HepG2 (cell line): Measurements from ENCODE around the gene PGS1. TPM values are rescaled to one million over a fixed set of nuclear protein-coding genes. Genes with fewer than 3 reads are reported as not detected.

Source experiments
- ATAC-seq: fragments of 200-7000 bp; cut with Tn5 transposase; 3 replicates; pipeline ENCODE4 v1.9.1; 2020; ENCODE audit warnings: mild to moderate bottlenecking, moderate library complexity
- BruUV-seq: library from RNA; stranded (reverse); fragments of 400-500 nt; replicated peaks from 2 replicates; lab custom pipeline; 2021; lab: Mats Ljungman, UMichigan
- CTCF ChIA-PET: fragments of 300-600 bp; formaldehyde crosslinking; extraction: SDS; loops from one replicate; lab custom pipeline; 2021; ENCODE audit warnings: low total read pairs, inconsistent platforms, low intra/inter-chr PET ratio; lab: Yijun Ruan, JAX
- POLR2A ChIA-PET: fragments of 350-600 bp; sonication (Branson Sonifier 250); formaldehyde crosslinking; loops from one replicate; lab custom pipeline; 2020; ENCODE audit warnings: antibody characterized with exemption, inconsistent platforms; lab: Yijun Ruan, JAX
- DNase-seq: peaks from one replicate; pipeline ENCODE4 v3.0.0-alpha.2; 2015; ENCODE audit warnings: low spot score
- FAIRE-seq: peaks from 3 replicates; lab custom pipeline; 2011; peaks lifted over from hg19 to GRCh38; lab: Jason Lieb, UNC
- H2AFZ ChIP-seq: one replicate; pipeline ENCODE4 v1.6.1; 2011; ENCODE audit warnings: low read length, inconsistent platforms
- H3K27ac ChIP-seq: fragments of 300-600 bp; 3 replicates; pipeline ENCODE4 v1.8.0; 2011; ENCODE audit warnings: mixed run types, mild to moderate bottlenecking, mixed read lengths, low read length, inconsistent platforms; ENCODE audit not compliant: insufficient read depth; ENCODE audit errors: extremely low read length
- H3K27me3 ChIP-seq, 2 experiments: fragments of 200-600 bp in 1 of 2; 2 replicates in 1 of 2; 3 replicates in 1 of 2; pipeline versions ENCODE4 v1.6.0 to v1.8.0; 2011; ENCODE audit warnings: low read length in 2 of 2, mild to moderate bottlenecking in 2 of 2, moderate library complexity in 2 of 2, inconsistent platforms in 1 of 2; ENCODE audit not compliant: insufficient read depth in 2 of 2, control insufficient read depth in 1 of 2
- H3K36me3 ChIP-seq, 2 experiments: fragments of 200-600 bp in 1 of 2; replicated peaks in 1 of 2; 2 replicates in 1 of 2; 3 replicates in 1 of 2; pipeline versions ENCODE4 v1.5.1 to v1.8.0; 2011; ENCODE audit warnings: low read length in 2 of 2, inconsistent platforms in 1 of 2; ENCODE audit not compliant: insufficient read depth in 2 of 2, control insufficient read depth in 1 of 2
- H3K4me1 ChIP-seq: 2 replicates; pipeline ENCODE4 v1.5.1; 2012; ENCODE audit warnings: low read length, inconsistent platforms; ENCODE audit not compliant: insufficient read depth
- H3K4me2 ChIP-seq: 2 replicates; pipeline ENCODE4 v1.6.0; 2011; ENCODE audit warnings: low read depth, low read length, inconsistent platforms
- H3K4me3 ChIP-seq, 3 experiments: fragments of 200-600 bp in 1 of 3; sonication (generic), shearing (Covaris generic) in 1 of 3; replicated peaks in 1 of 3; 2 replicates each; pipeline ENCODE4 v1.5.1; 2011 to 2016; ENCODE audit warnings: low read length in 3 of 3, inconsistent platforms in 2 of 3, low read depth in 2 of 3, mild to moderate bottlenecking in 2 of 3, control low read depth in 1 of 3, mixed read lengths in 1 of 3; ENCODE audit not compliant: insufficient read depth in 1 of 3
- H3K79me2 ChIP-seq: one replicate; pipeline ENCODE4 v1.6.1; 2011; ENCODE audit warnings: low read length, inconsistent platforms; ENCODE audit not compliant: insufficient read depth
- H3K9ac ChIP-seq: 2 replicates; pipeline ENCODE4 v1.6.0; 2011; ENCODE audit warnings: mild to moderate bottlenecking, low read depth, low read length, inconsistent platforms; ENCODE audit not compliant: insufficient read depth
- H3K9me3 ChIP-seq: 2 replicates; pipeline ENCODE4 v1.5.1; 2012; ENCODE audit warnings: mild to moderate bottlenecking, low read length
- H4K20me1 ChIP-seq: 2 replicates; pipeline ENCODE4 v1.6.0; 2011; ENCODE audit warnings: inconsistent platforms, mild to moderate bottlenecking, low read length, moderate library complexity; ENCODE audit not compliant: insufficient read depth
- ATF7 ChIP-seq, 2 experiments: fragments of 450-650 bp in 1 of 2; sonication (generic) in 1 of 2; formaldehyde crosslinking in 1 of 2; IDR thresholded peaks; 2 replicates each; pipeline versions ENCODE4 v1.4.0 to v1.6.1; 2016 to 2020; ENCODE audit warnings: antibody characterized with exemption in 1 of 2, mild to moderate bottlenecking in 1 of 2, missing genetic modification reagents in 1 of 2
- CBFB ChIP-seq: sonication (generic); formaldehyde crosslinking; IDR thresholded peaks from 2 replicates; pipeline ENCODE4 v1.4.0; 2020; ENCODE audit warnings: missing genetic modification reagents
- FOXK1 ChIP-seq: sonication (generic); formaldehyde crosslinking; IDR thresholded peaks from 2 replicates; pipeline ENCODE4 v1.4.0; 2020; ENCODE audit warnings: low read depth, missing genetic modification reagents, borderline replicate concordance
- GLI4 ChIP-seq: sonication (generic); formaldehyde crosslinking; IDR thresholded peaks from 2 replicates; pipeline ENCODE4 v1.5.1; 2020; ENCODE audit warnings: missing genetic modification reagents, mild to moderate bottlenecking, moderate library complexity, borderline replicate concordance
- HMG20B ChIP-seq: conservative IDR thresholded peaks from 2 replicates; pipeline ENCODE4 v1.6.1; 2016; ENCODE audit warnings: missing genetic modification reagents, missing compliant biosample characterization
- HOXA9 ChIP-seq: sonication (generic); formaldehyde crosslinking; IDR thresholded peaks from 2 replicates; pipeline ENCODE4 v1.8.1; 2022; ENCODE audit warnings: missing genetic modification reagents, mild to moderate bottlenecking, moderate library complexity, borderline replicate concordance
- HOXD1 ChIP-seq: sonication (generic); formaldehyde crosslinking; IDR thresholded peaks from 2 replicates; pipeline ENCODE4 v1.5.0; 2020; ENCODE audit warnings: missing genetic modification reagents
- MTA3 ChIP-seq: sonication (generic); formaldehyde crosslinking; IDR thresholded peaks from 2 replicates; pipeline ENCODE4 v1.4.0; 2020; ENCODE audit warnings: missing genetic modification reagents
- REPIN1 ChIP-seq: sonication (generic); formaldehyde crosslinking; IDR thresholded peaks from 2 replicates; pipeline ENCODE4 v1.8.0; 2022; ENCODE audit warnings: missing genetic modification reagents, low read depth, mild to moderate bottlenecking, borderline replicate concordance
- TBP ChIP-seq: sonication (generic); formaldehyde crosslinking; IDR thresholded peaks from 2 replicates; pipeline ENCODE4 v1.5.0; 2020; ENCODE audit warnings: missing genetic modification reagents
- TFAP4 ChIP-seq: sonication (generic); IDR thresholded peaks from 2 replicates; pipeline ENCODE4 v1.6.1; 2016; ENCODE audit warnings: low read depth, borderline replicate concordance
- TRAFD1 ChIP-seq: sonication (generic); formaldehyde crosslinking; IDR thresholded peaks from 2 replicates; pipeline ENCODE4 v1.5.1; 2020; ENCODE audit warnings: missing genetic modification reagents, mild to moderate bottlenecking, borderline replicate concordance
- ZFYVE20 ChIP-seq: sonication (generic); formaldehyde crosslinking; IDR thresholded peaks from 2 replicates; pipeline ENCODE4 v1.8.0; 2023; ENCODE audit warnings: low read depth, mild to moderate bottlenecking, moderate library complexity, missing genetic modification reagents, borderline replicate concordance
- ZNF124 ChIP-seq: sonication (generic); formaldehyde crosslinking; IDR thresholded peaks from 2 replicates; pipeline ENCODE4 v1.4.0; 2020; ENCODE audit warnings: missing genetic modification reagents
- ZNF331 ChIP-seq: sonication (generic); formaldehyde crosslinking; IDR thresholded peaks from 2 replicates; pipeline ENCODE4 v1.4.0; 2020; ENCODE audit warnings: missing genetic modification reagents
- ZNF652 ChIP-seq: IDR thresholded peaks from 2 replicates; pipeline ENCODE4 v1.6.1; 2016; ENCODE audit warnings: low read depth, borderline replicate concordance
- ZSCAN22 ChIP-seq: sonication (generic); formaldehyde crosslinking; IDR thresholded peaks from 2 replicates; pipeline ENCODE4 v1.4.0; 2020; ENCODE audit warnings: mild to moderate bottlenecking, missing genetic modification reagents
- WGBS: methylation state at CpG from one replicate; pipeline ENCODE4 v1.1.6; 2017; ENCODE audit warnings: low lambda C conversion rate; 5-methylcytosine and 5-hydroxymethylcytosine counted together
- in situ Hi-C: cut with HindIII; loops from 2 replicates; pipeline ENCODE4 v1.10.0; 2017; ENCODE audit warnings: low pct_unique_long_range_greater_than_20kb; ENCODE audit not compliant: extremely low pct_ligation_motif_present
- intact Hi-C: fragments of 100-400 bp; cut with micrococcal nuclease; formaldehyde crosslinking; loops from one replicate; pipeline ENCODE4 v1.10.0; 2022; ENCODE audit not compliant: unreplicated experiment
- polyA plus RNA-seq, 8 experiments: library from polyadenylated mRNA; depleted of rRNA in 3 of 8; stranded (reverse) in 7 of 8; unstranded in 1 of 8; fragments of >200 nt; fragmentation: Illumina TruSeq in 4 of 8; extraction: Trizol in 4 of 8; gene quantifications; 2 replicates each; pipeline versions ENCODE4 v1.2.1 to v1.2.3, GENCODE V29; 2011 to 2016; ENCODE audit warnings: low read depth in 4 of 8, missing spikeins in 1 of 8, mixed read lengths in 1 of 8; ENCODE audit not compliant: insufficient read depth in 1 of 8
- total RNA-seq, 5 experiments: library from RNA; depleted of rRNA; stranded (reverse); fragments of >200 nt; fragmentation: Illumina TruSeq; extraction: Trizol; gene quantifications; 2 replicates each; pipeline ENCODE4 v1.2.3, GENCODE V29; 2016; ENCODE audit warnings: low read depth in 1 of 5
- TF ChIP-seq, protein P1 (sequence below): sonication (generic); formaldehyde crosslinking; IDR thresholded peaks from 2 replicates; pipeline ENCODE4 v1.5.1; 2020; ENCODE audit warnings: missing genetic modification reagents, mild to moderate bottlenecking, borderline replicate concordance

PGS1 gene
- total and polyA plus RNA-seq, 2 of the 13 experiments (the other 11 are each of a cell fraction or from before 2014, with no cell fraction given) = 25.9 to 31.5 TPM

- Histone ChIP-seq H3K27me3 (peaks cover 9 to 52% of the 10 kb centered on the region in 2 experiments; a peak in 4 of 5 replicates), H3K27ac (no peak overlapping the region), H3K4me3 (no peak overlapping the region), H3K4me2 (no peak overlapping the region), H3K4me1 (peaks cover 48% of the 10 kb centered on the region), H4K20me1 (no peaks in the 10 kb centered on the region), H2AFZ (no peak overlapping the region), H3K36me3 (no peaks in the 10 kb centered on the region), H3K9me3 (no peaks in the 10 kb centered on the region), H3K9ac (no peak overlapping the region), H3K79me2 (no peaks in the 10 kb centered on the region)
- ChIA-PET CTCF (no interaction called here), POLR2A (interaction anchor here (1.2 to 1.5 kb wide), 2 partner anchors 8 to 10 kb away, joined by 3 read pairs; no protein-coding TSS in a partner anchor)
- intact Hi-C loops = loop anchor here (10.0 kb wide), 1 partner anchor 56 kb away; no protein-coding TSS in a partner anchor
- TF ChIP-seq HOXD1 (CRISPR knock-in tag) = no peak
- no peak for TF ChIP-seq GLI4 (CRISPR knock-in tag)
- TF ChIP-seq MTA3 (CRISPR knock-in tag) = no peak
- TF ChIP-seq, protein P1, sequence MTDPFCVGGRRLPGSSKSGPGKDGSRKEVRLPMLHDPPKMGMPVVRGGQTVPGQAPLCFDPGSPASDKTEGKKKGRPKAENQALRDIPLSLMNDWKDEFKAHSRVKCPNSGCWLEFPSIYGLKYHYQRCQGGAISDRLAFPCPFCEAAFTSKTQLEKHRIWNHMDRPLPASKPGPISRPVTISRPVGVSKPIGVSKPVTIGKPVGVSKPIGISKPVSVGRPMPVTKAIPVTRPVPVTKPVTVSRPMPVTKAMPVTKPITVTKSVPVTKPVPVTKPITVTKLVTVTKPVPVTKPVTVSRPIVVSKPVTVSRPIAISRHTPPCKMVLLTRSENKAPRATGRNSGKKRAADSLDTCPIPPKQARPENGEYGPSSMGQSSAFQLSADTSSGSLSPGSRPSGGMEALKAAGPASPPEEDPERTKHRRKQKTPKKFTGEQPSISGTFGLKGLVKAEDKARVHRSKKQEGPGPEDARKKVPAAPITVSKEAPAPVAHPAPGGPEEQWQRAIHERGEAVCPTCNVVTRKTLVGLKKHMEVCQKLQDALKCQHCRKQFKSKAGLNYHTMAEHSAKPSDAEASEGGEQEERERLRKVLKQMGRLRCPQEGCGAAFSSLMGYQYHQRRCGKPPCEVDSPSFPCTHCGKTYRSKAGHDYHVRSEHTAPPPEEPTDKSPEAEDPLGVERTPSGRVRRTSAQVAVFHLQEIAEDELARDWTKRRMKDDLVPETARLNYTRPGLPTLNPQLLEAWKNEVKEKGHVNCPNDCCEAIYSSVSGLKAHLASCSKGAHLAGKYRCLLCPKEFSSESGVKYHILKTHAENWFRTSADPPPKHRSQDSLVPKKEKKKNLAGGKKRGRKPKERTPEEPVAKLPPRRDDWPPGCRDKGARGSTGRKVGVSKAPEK (CRISPR knock-in tag) = no peak
- no peak for TF ChIP-seq REPIN1 (CRISPR knock-in tag)
- TF ChIP-seq ZNF124 (CRISPR knock-in tag) = no peak
- no peak for TF ChIP-seq ZFYVE20
- no peak for TF ChIP-seq ZSCAN22 (CRISPR knock-in tag)
- no peak for TF ChIP-seq HMG20B (CRISPR knock-in tag)
- no peak for TF ChIP-seq FOXK1
- no peak for TF ChIP-seq ZNF331 (CRISPR knock-in tag)
- TF ChIP-seq CBFB (CRISPR knock-in tag) = no peak
- TF ChIP-seq TFAP4 = no peak
- no peak for TF ChIP-seq ATF7 (IDR thresholded peaks at IDR 0.05)
- no peak for TF ChIP-seq ATF7 (CRISPR knock-in tag; IDR thresholded peaks at IDR 0.05)
- no peak for TF ChIP-seq TRAFD1 (CRISPR knock-in tag)
- no peak for TF ChIP-seq HOXA9 (CRISPR knock-in tag)
- TF ChIP-seq ZNF652 (CRISPR knock-in tag) = no peak
- no peak for TF ChIP-seq TBP (CRISPR knock-in tag)
- no peak for FAIRE-seq
- no TSS peak for BruUV-seq
- WGBS = 53% methylated on average over 7 of the region's 7 CpGs
- in situ Hi-C loops = no loop called here
- no peak for ATAC-seq
- no peak for DNase-seq
Measured at GRCh38 chr17:78371056-78371455, 7.4 kb upstream of the PGS1 start.
